Smooth muscle cell (in vitro differentiated cells): Measurements from ENCODE around the gene PHLDA3. TPM values are rescaled to one million over a fixed set of nuclear protein-coding genes. Genes with fewer than 3 reads are reported as not detected.

ENCODE experiments used
- DNase-seq: peaks from one replicate; lab custom pipeline; 2025; ENCODE audit not compliant: unreplicated experiment; lab: John Stamatoyannopoulos, UW
- H2AFZ ChIP-seq: fragments of 200-600 bp; sonication (generic); 2 replicates; pipeline ENCODE4 v1.6.0; 2016; ENCODE audit warnings: antibody characterized with exemption, low read depth, mild to moderate bottlenecking
- H3F3A ChIP-seq: fragments of 200-600 bp; sonication (generic); 2 replicates; pipeline ENCODE4 v1.6.0; 2017; ENCODE audit warnings: antibody characterized with exemption, low read depth
- H3K27ac ChIP-seq: fragments of 200-600 bp; sonication (generic); 2 replicates; pipeline ENCODE4 v1.5.1; 2016; ENCODE audit warnings: low read depth, mild to moderate bottlenecking
- H3K27me3 ChIP-seq: fragments of 200-600 bp; sonication (generic); 2 replicates; pipeline ENCODE4 v1.6.1; 2016; ENCODE audit warnings: low read depth, mild to moderate bottlenecking
- H3K36me3 ChIP-seq: fragments of 200-600 bp; sonication (generic); 2 replicates; pipeline ENCODE4 v1.5.1; 2016; ENCODE audit warnings: low read depth
- H3K4me1 ChIP-seq: fragments of 200-600 bp; sonication (generic); 2 replicates; pipeline ENCODE4 v1.5.1; 2016; ENCODE audit warnings: low read depth
- H3K4me2 ChIP-seq: fragments of 200-600 bp; sonication (generic); 2 replicates; pipeline ENCODE4 v1.6.0; 2016; ENCODE audit warnings: mild to moderate bottlenecking
- H3K4me3 ChIP-seq: fragments of 200-600 bp; sonication (generic); 2 replicates; pipeline ENCODE4 v1.5.1; 2016; ENCODE audit warnings: mild to moderate bottlenecking
- H3K79me2 ChIP-seq: fragments of 200-600 bp; sonication (generic); 2 replicates; pipeline ENCODE4 v1.6.0; 2016; ENCODE audit warnings: low read depth, mild to moderate bottlenecking
- H3K9ac ChIP-seq: fragments of 200-600 bp; sonication (generic); 2 replicates; pipeline ENCODE4 v1.6.0; 2016; ENCODE audit warnings: low read depth
- H3K9me3 ChIP-seq: fragments of 200-600 bp; sonication (generic); replicated peaks from 2 replicates; pipeline ENCODE4 v1.5.1; 2016; ENCODE audit warnings: low read depth
- H4K20me1 ChIP-seq: fragments of 200-600 bp; sonication (generic); 2 replicates; pipeline ENCODE4 v1.6.0; 2016; ENCODE audit warnings: low read depth
- CTCF ChIP-seq: fragments of 200-600 bp; sonication (generic); IDR thresholded peaks from 2 replicates; pipeline ENCODE4 v1.5.1; 2017; ENCODE audit warnings: borderline replicate concordance, mild to moderate bottlenecking, antibody characterized with exemption; ENCODE audit not compliant: insufficient read depth, poor library complexity, severe bottlenecking
- WGBS: methylation state at CpG from one replicate; pipeline ENCODE4 v1.1.7; 2016; ENCODE audit warnings: low lambda C conversion rate; 5-methylcytosine and 5-hydroxymethylcytosine counted together
- polyA plus RNA-seq: library from polyadenylated mRNA; unstranded; fragments of >200 nt; fragmentation: Nextera tagmentation; extraction: Ambion mirVana; gene quantifications from 2 replicates; pipeline ENCODE4 v1.2.1, GENCODE V29; 2016
- total RNA-seq: library from RNA; depleted of rRNA; stranded (reverse); fragments of >200 nt; gene quantifications from 2 replicates; pipeline ENCODE4 v1.2.3, GENCODE V29; 2014

PHLDA3 gene
- total and polyA plus RNA-seq, 2 experiments from 2014 or later = 87.8 to 340 TPM

GRCh38 chr1:201466492-201466891, 2.5 kb downstream of the PHLDA3 start:
- Histone ChIP-seq H3K27me3 (no peaks in the 10 kb centered on the region), H3K79me2 (peaks cover 49% of the 10 kb centered on the region), H3F3A (peaks cover 40% of the 10 kb centered on the region), H4K20me1 (peaks cover 49% of the 10 kb centered on the region), H3K4me2 (peak overlapping the region; percentile 92), H3K27ac (peak overlapping the region; percentile 94), H3K9ac (peak overlapping the region; percentile 94), H3K9me3 (no peaks in the 10 kb centered on the region), H3K4me1 (peaks cover 11% of the 10 kb centered on the region), H3K4me3 (peak overlapping the region; percentile 91), H2AFZ (no peak overlapping the region), H3K36me3 (no peaks in the 10 kb centered on the region)
- TF ChIP-seq CTCF = no peak
- no peak for DNase-seq
- 41% methylated on average over 3 of the region's 3 CpGs for WGBS

- H4K20me1 ChIP-seq = peaks cover 49% of the 10 kb centered on the region
- DNase-seq = no peak
- 85% methylated on average over 9 of the region's 9 CpGs for WGBS
Observed at GRCh38 chr1:201465698-201466290, 3.2 kb downstream of the PHLDA3 start.

GRCh38 chr1:201463071-201463552, 5.9 kb downstream of the PHLDA3 start:
- no peaks in the 10 kb centered on the region for H3K9me3 ChIP-seq
- 79% methylated on average over 7 of the region's 7 CpGs for WGBS
- peaks cover 15% of the 10 kb centered on the region for H3K4me1 ChIP-seq
- H4K20me1 ChIP-seq = peaks cover 44% of the 10 kb centered on the region
- peaks cover 37% of the 10 kb centered on the region for H3F3A ChIP-seq
- H3K36me3 ChIP-seq = no peaks in the 10 kb centered on the region
- H3K4me2 ChIP-seq = peak overlapping the region; percentile 5
- H3K27ac ChIP-seq = peak overlapping the region; percentile 96
- peak; percentile 13 for TF ChIP-seq CTCF
- no peak overlapping the region for H2AFZ ChIP-seq
- no peak for DNase-seq
- peaks cover 43% of the 10 kb centered on the region for H3K79me2 ChIP-seq
- H3K4me3 ChIP-seq = no peak overlapping the region
- no peaks in the 10 kb centered on the region for H3K27me3 ChIP-seq
- H3K9ac ChIP-seq = no peak overlapping the region

More at GRCh38 chr1:201465698-201466290, 3.2 kb downstream of the PHLDA3 start:
- Histone ChIP-seq H3K27me3 (no peaks in the 10 kb centered on the region), H3K36me3 (no peaks in the 10 kb centered on the region), H3K4me2 (peak overlapping the region; percentile 92), H3F3A (peaks cover 41% of the 10 kb centered on the region), H3K4me3 (peak overlapping the region; percentile 91), H3K27ac (peak overlapping the region; percentile 96), H2AFZ (no peak overlapping the region), H3K79me2 (peaks cover 49% of the 10 kb centered on the region), H3K4me1 (peaks cover 14% of the 10 kb centered on the region), H3K9ac (no peak overlapping the region), H3K9me3 (no peaks in the 10 kb centered on the region)
- TF ChIP-seq CTCF = no peak
